Right lobe of liver (tissue), 4 donors: ENCODE measurements around the gene CACNA2D3.

Source experiments
- POLR2A ChIP-seq: fragments of 450-650 bp; IDR thresholded peaks from one replicate; pipeline ENCODE4 v1.6.1; 2017; ENCODE audit warnings: antibody characterized with exemption, mild to moderate bottlenecking
- TF ChIP-seq, protein P1 (sequence below), 4 donors: fragments of 200-600 bp in 3 of 4; fragments of 450-650 bp in 1 of 4; IDR thresholded peaks; one replicate each; pipeline versions ENCODE4 v1.5.1 to v1.8.0; 2016 to 2022; ENCODE audit warnings: antibody characterized with exemption in 4 of 4, mild to moderate bottlenecking in 2 of 4
- donor health status: DM: no; HTN: no; CAD: no.
- donor health status: DM: no; HTN: no; CAD: no.
- donor health status: DM: no; HTN: yes; CAD: no.

- TF ChIP-seq, protein P1, sequence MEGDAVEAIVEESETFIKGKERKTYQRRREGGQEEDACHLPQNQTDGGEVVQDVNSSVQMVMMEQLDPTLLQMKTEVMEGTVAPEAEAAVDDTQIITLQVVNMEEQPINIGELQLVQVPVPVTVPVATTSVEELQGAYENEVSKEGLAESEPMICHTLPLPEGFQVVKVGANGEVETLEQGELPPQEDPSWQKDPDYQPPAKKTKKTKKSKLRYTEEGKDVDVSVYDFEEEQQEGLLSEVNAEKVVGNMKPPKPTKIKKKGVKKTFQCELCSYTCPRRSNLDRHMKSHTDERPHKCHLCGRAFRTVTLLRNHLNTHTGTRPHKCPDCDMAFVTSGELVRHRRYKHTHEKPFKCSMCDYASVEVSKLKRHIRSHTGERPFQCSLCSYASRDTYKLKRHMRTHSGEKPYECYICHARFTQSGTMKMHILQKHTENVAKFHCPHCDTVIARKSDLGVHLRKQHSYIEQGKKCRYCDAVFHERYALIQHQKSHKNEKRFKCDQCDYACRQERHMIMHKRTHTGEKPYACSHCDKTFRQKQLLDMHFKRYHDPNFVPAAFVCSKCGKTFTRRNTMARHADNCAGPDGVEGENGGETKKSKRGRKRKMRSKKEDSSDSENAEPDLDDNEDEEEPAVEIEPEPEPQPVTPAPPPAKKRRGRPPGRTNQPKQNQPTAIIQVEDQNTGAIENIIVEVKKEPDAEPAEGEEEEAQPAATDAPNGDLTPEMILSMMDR (IDR thresholded peaks at IDR 0.05) = no peak
- no peak for TF ChIP-seq POLR2A
These were observed 574.0 kb downstream of the CACNA2D3 start for GRCh38 chr3:54696313-54696712.
